SK-N-SH treated with all-trans-retinoic acid at 6 μM for 48 hours (cell line): ENCODE measurements around the gene DTX1.
A peak's percentile ranks its signal among the peaks of the same experiment; 100 is the strongest.

Experiments
- ATAC-seq: fragments of 200-7000 bp; cut with Tn5 transposase; 3 replicates; pipeline ENCODE4 v1.9.1; 2020; ENCODE audit warnings: mild to moderate bottlenecking, moderate library complexity
- ARNTL ChIP-seq: fragments of 450-650 bp; formaldehyde crosslinking; IDR thresholded peaks from 2 replicates; pipeline ENCODE4 v1.5.0; 2020; ENCODE audit warnings: low read depth, mild to moderate bottlenecking, moderate library complexity, borderline replicate concordance
- BACH2 ChIP-seq: fragments of 250-450 bp; sonication (Bioruptor Pico); IDR thresholded peaks from 2 replicates; pipeline ENCODE4 v1.9.0; 2021; ENCODE audit warnings: mild to moderate bottlenecking, borderline replicate concordance
- CREB5 ChIP-seq: fragments of 250-450 bp; sonication (Bioruptor Pico); IDR thresholded peaks from 2 replicates; pipeline ENCODE4 v1.5.1; 2020; ENCODE audit warnings: low read depth, mild to moderate bottlenecking, moderate library complexity
- CSDC2 ChIP-seq: fragments of 250-450 bp; sonication (Bioruptor Pico); IDR thresholded peaks from 2 replicates; pipeline ENCODE4 v1.5.0; 2020; ENCODE audit warnings: mild to moderate bottlenecking, moderate library complexity
- CSRNP3 ChIP-seq: fragments of 250-450 bp; sonication (Bioruptor Pico); IDR thresholded peaks from 2 replicates; pipeline ENCODE4 v1.5.1; 2021; ENCODE audit warnings: mild to moderate bottlenecking, moderate library complexity
- ESRRG ChIP-seq: fragments of 250-450 bp; sonication (Bioruptor Pico); IDR thresholded peaks from 2 replicates; pipeline ENCODE4 v1.6.1; 2021; ENCODE audit warnings: mild to moderate bottlenecking
- GLIS3 ChIP-seq: fragments of 250-450 bp; sonication (Bioruptor Pico); IDR thresholded peaks from 2 replicates; pipeline ENCODE4 v1.5.0; 2020; ENCODE audit warnings: mild to moderate bottlenecking, moderate library complexity
- ISL1 ChIP-seq: fragments of 250-450 bp; sonication (Bioruptor Pico); IDR thresholded peaks from 2 replicates; pipeline ENCODE4 v2.1.2; 2022; ENCODE audit warnings: mild to moderate bottlenecking, moderate library complexity
- OSR1 ChIP-seq: fragments of 250-450 bp; sonication (Bioruptor Pico); IDR thresholded peaks from 2 replicates; pipeline ENCODE4 v1.8.0; 2022; ENCODE audit warnings: moderate library complexity, mild to moderate bottlenecking, inconsistent platforms
- PATZ1 ChIP-seq: fragments of 250-450 bp; sonication (Bioruptor Pico); IDR thresholded peaks from 2 replicates; pipeline ENCODE4 v1.8.0; 2020; ENCODE audit warnings: mild to moderate bottlenecking, moderate library complexity, borderline replicate concordance
- POU6F1 ChIP-seq: fragments of 250-450 bp; sonication (Bioruptor Pico); IDR thresholded peaks from 2 replicates; pipeline ENCODE4 v1.8.0; 2021; ENCODE audit warnings: low read depth, mild to moderate bottlenecking, moderate library complexity, borderline replicate concordance
- PPARA ChIP-seq: fragments of 250-450 bp; sonication (Bioruptor Pico); IDR thresholded peaks from 2 replicates; pipeline ENCODE4 v1.5.0; 2020; ENCODE audit warnings: mild to moderate bottlenecking, borderline replicate concordance
- RARB ChIP-seq: fragments of 250-450 bp; sonication (Bioruptor Pico); IDR thresholded peaks from 2 replicates; pipeline ENCODE4 v1.8.0; 2021; ENCODE audit warnings: mild to moderate bottlenecking, moderate library complexity
- SNAI2 ChIP-seq: fragments of 250-450 bp; sonication (Bioruptor Pico); IDR thresholded peaks from 2 replicates; pipeline ENCODE4 v1.5.0; 2020; ENCODE audit warnings: mild to moderate bottlenecking, moderate library complexity
- TCF4 ChIP-seq: fragments of 250-450 bp; sonication (Bioruptor Pico); IDR thresholded peaks from 2 replicates; pipeline ENCODE4 v1.8.0; 2021; ENCODE audit warnings: mild to moderate bottlenecking, moderate library complexity, borderline replicate concordance
- TOX ChIP-seq: fragments of 250-450 bp; sonication (Bioruptor Pico); IDR thresholded peaks from 2 replicates; pipeline ENCODE4 v1.8.0; 2021; ENCODE audit warnings: mild to moderate bottlenecking, moderate library complexity, borderline replicate concordance
- ZC3H10 ChIP-seq: fragments of 250-450 bp; sonication (Bioruptor Pico); IDR thresholded peaks from 2 replicates; pipeline ENCODE4 v1.5.1; 2021; ENCODE audit warnings: mild to moderate bottlenecking, moderate library complexity
- ZFP3 ChIP-seq: fragments of 250-450 bp; sonication (Bioruptor Pico); IDR thresholded peaks from 2 replicates; pipeline ENCODE4 v1.5.0; 2020; ENCODE audit warnings: mild to moderate bottlenecking, moderate library complexity
- ZFP30 ChIP-seq: fragments of 450-650 bp; formaldehyde crosslinking; IDR thresholded peaks from 2 replicates; pipeline ENCODE4 v1.5.0; 2022; ENCODE audit warnings: mild to moderate bottlenecking, moderate library complexity
- ZNF565 ChIP-seq: fragments of 450-650 bp; formaldehyde crosslinking; conservative IDR thresholded peaks from 2 replicates; pipeline ENCODE4 v1.5.0; 2020; ENCODE audit warnings: low read depth, mild to moderate bottlenecking, moderate library complexity
- ZNF70 ChIP-seq: fragments of 450-650 bp; formaldehyde crosslinking; IDR thresholded peaks from 2 replicates; pipeline ENCODE4 v1.5.0; 2020; ENCODE audit warnings: mild to moderate bottlenecking, moderate library complexity
- ZNF8 ChIP-seq: fragments of 450-650 bp; formaldehyde crosslinking; IDR thresholded peaks from 2 replicates; pipeline ENCODE4 v1.5.0; 2020; ENCODE audit warnings: mild to moderate bottlenecking, moderate library complexity

Gene DTX1

GRCh38 chr12:113096675-113097461, 40.3 kb downstream of the DTX1 start:
- TF ChIP-seq CREB5 (CRISPR knock-in tag) (no peak), ESRRG (CRISPR knock-in tag) (no peak), ZNF565 (CRISPR knock-in tag) (no peak), PATZ1 (no peak), ZNF70 (CRISPR knock-in tag) (no peak), ISL1 (CRISPR knock-in tag) (no peak), ARNTL (CRISPR knock-in tag) (no peak), CSRNP3 (CRISPR knock-in tag) (no peak), BACH2 (CRISPR knock-in tag) (no peak), ZFP30 (no peak), PPARA (CRISPR knock-in tag) (no peak), ZC3H10 (CRISPR knock-in tag) (no peak), OSR1 (no peak), RARB (no peak), CSDC2 (CRISPR knock-in tag) (no peak), ZNF8 (CRISPR knock-in tag) (no peak), ZFP3 (CRISPR knock-in tag) (no peak), GLIS3 (no peak), TCF4 (CRISPR knock-in tag) (no peak)
- no peak for ATAC-seq

- ATAC-seq = peak; percentile 52
- TF ChIP-seq ARNTL (CRISPR knock-in tag) (no peak), TCF4 (CRISPR knock-in tag) (no peak), TOX (CRISPR knock-in tag) (no peak)
Observed at GRCh38 chr12:113097716-113098440, 41.3 kb downstream of the DTX1 start.

- peak; percentile 88 for ATAC-seq
- no peak for TF ChIP-seq ZFP30
- no peak for TF ChIP-seq ZC3H10 (CRISPR knock-in tag)
- TF ChIP-seq RARB = no peak
- TF ChIP-seq SNAI2 (CRISPR knock-in tag) = no peak
- no peak for TF ChIP-seq ESRRG (CRISPR knock-in tag)
- TF ChIP-seq PPARA (CRISPR knock-in tag) = no peak
- no peak for TF ChIP-seq ZNF565 (CRISPR knock-in tag)
- no peak for TF ChIP-seq BACH2 (CRISPR knock-in tag)
- TF ChIP-seq POU6F1 (CRISPR knock-in tag) = no peak
- no peak for TF ChIP-seq CSRNP3 (CRISPR knock-in tag)
- TF ChIP-seq ZNF8 (CRISPR knock-in tag) = no peak
- TF ChIP-seq PATZ1 = no peak
- no peak for TF ChIP-seq TOX (CRISPR knock-in tag)
- no peak for TF ChIP-seq ZNF70 (CRISPR knock-in tag)
- no peak for TF ChIP-seq CREB5 (CRISPR knock-in tag)
- TF ChIP-seq ARNTL (CRISPR knock-in tag) = no peak
- no peak for TF ChIP-seq ISL1 (CRISPR knock-in tag)
Observed at GRCh38 chr12:113098441-113099028, 42.0 kb downstream of the DTX1 start.
